HG03469 (cell line): Measurements from ENCODE around the gene DAPL1.

Experiments
- ATAC-seq: cut with Tn5 transposase; IDR thresholded peaks from one replicate; pipeline ENCODE4 v1.9.1; 2021; ENCODE audit warnings: mild to moderate bottlenecking, moderate library complexity, moderate number of reproducible peaks; ENCODE audit not compliant: unreplicated experiment

The DAPL1 gene, protein sequence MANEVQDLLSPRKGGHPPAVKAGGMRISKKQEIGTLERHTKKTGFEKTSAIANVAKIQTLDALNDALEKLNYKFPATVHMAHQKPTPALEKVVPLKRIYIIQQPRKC

DNA sequence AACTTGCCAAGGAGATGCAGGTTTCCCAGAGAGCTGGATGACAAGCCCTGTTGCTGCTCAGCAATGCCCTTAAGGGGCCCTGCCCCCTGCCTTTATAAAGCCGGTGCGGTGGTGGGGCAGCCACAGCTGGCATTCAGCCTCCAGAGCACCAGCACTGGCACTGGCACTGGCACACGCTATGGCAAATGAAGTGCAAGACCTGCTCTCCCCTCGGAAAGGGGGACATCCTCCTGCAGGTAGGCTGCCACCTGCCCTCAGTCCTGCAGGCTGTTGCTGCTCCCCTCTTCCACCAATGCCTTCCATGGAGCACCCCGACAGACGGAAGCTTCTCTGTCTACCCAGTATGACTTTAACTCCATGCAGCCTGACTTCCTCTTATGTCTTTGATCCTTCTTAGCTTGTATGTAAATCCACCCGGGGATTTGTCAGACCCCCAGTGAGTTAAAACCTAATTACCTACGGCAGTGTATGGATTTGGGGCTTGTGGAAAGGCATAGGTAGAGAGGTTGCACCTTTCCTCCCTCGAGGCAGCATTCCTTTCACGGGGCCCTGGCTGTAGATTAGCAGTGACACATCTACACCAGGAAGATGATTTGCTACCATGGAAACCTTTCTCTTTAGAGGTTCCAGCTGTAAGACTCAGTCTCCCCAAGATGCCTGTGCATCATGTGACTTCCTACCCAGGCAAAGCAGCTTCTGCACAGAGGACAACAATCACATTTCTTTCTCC, at the start of gene DAPL1:
Gene DAPL1, plus strand, starts transcription at position 123 of the 730 bp plus-strand sequence. Its CDS starts 56 bp downstream, at position 179.
- no peak for ATAC-seq

DNA sequence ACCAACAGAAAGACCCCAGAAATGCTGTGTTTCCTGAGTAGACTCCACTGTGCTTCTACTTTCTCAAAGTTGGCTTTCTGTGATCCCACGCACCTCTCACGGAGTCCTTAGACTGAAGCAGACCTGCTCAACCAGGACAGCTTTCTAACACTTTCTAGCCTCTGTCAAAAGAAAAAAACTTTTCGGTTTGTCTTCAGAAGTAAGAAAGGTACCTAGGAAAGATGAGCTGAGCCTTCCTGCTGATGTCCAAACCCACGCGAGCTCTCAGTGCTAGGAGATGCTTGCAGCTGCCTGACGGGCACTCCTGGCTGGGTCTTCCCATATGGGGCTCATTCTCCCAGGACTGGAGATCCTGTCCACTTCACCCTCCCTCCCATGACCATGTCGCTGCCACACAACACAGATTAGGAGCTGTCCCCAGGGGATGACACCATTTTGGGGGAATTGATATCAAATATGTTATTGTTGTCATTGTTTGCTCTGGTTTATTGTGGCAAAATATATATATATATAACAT, 49.2 kb upstream of the DAPL1 start:
- no peak for ATAC-seq

DNA sequence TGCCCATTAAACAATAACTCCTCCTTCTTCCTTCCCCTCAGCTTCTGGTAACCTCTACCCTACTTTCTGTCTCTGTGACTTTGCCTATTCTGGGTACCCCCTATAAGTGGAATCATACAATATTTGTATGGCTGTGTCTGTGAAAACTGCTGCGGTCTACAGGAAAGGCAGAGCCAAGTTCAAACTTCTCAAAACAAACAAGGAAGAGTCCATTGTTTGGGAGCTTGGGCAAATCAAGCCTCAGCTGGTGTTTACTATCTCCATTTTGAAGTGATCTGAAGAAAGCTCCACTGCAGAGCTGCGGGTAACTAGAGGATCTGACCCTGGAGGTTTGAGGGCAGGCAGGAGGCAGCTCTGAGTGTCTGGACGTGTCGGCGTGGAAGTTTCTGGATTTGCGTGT, 48.6 kb upstream of the DAPL1 start:
- no peak for ATAC-seq

DNA sequence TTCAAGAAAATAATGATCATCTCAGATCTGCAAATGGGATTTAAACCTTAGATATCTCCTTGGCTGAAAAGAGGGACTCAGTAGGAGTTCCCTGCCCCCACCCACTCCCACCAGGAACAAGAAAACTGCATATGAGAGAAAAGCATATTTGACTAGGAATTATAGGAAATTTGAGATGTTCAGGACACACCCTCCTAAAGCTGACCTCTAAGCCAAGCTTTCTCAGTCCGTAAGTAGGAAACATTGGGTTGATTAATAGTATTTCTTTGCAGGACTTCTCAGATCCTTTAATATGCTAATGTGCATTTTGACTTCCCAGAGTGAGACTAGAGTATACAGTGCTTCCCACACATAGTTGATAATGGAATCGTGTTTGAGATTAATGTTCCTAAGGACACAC, 47.8 kb upstream of the DAPL1 start:
- ATAC-seq = no peak

DNA sequence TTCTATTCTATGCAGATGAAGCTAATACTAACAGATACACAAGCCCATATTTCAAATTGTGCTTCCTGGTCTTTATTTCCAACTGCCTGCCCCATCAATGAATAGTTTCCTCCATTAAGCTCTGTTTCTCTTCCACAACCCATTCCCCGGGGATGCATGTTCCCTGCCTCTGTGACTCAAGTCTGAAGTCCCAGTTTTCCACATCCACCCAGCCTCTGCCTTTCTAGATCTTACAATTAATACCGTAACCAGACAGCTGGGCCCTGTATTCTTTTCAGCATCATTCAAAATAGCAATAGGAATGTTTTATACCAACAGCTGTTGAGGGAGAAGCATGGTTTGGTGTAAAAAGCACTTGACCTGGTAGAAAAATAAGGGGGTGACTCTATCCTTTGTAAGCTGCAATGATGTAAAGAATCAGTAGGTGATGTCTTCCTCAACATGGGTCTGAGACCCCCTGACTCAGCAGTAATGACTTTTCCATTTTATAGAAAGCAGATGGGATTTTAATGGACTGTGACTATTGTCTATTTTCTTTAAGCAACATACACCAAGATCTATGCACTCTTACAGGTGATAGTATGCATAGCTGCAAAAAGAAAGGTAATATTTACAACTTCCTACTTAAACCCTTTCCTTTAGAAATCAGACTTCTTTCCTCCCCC, 46.1 kb upstream of the DAPL1 start:
- ATAC-seq = no peak

DNA sequence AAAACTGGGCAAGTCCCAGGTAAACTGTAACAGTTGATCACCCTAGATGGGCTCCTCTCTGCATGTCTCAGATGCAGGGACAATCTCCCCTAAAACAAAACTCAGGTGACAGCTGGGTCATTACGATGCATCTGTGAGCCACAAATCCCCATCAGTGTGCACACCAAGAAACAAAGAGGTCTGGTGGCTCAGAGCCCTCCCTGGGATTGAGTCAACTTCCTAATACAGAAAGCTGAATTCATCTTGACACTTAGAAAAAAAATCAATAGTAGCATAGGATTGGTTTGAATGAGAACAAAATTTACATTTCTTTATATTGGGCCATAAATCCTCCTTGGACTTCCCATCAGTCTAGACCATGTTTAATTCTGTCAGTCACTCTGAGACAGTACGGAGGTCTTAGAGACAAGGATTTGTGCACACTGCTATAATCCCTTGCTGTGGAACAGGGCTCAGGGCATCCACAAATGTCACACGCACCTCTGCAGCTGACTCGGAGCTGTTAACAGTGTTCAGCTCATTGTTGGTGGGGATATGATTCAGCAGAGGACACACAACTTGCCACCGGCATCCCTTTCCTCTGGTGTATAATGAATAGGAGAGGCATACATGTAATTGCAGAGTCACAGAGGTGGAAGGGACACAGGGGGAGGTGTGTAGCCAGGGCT, 44.5 kb upstream of the DAPL1 start:
- ATAC-seq = no peak

DNA sequence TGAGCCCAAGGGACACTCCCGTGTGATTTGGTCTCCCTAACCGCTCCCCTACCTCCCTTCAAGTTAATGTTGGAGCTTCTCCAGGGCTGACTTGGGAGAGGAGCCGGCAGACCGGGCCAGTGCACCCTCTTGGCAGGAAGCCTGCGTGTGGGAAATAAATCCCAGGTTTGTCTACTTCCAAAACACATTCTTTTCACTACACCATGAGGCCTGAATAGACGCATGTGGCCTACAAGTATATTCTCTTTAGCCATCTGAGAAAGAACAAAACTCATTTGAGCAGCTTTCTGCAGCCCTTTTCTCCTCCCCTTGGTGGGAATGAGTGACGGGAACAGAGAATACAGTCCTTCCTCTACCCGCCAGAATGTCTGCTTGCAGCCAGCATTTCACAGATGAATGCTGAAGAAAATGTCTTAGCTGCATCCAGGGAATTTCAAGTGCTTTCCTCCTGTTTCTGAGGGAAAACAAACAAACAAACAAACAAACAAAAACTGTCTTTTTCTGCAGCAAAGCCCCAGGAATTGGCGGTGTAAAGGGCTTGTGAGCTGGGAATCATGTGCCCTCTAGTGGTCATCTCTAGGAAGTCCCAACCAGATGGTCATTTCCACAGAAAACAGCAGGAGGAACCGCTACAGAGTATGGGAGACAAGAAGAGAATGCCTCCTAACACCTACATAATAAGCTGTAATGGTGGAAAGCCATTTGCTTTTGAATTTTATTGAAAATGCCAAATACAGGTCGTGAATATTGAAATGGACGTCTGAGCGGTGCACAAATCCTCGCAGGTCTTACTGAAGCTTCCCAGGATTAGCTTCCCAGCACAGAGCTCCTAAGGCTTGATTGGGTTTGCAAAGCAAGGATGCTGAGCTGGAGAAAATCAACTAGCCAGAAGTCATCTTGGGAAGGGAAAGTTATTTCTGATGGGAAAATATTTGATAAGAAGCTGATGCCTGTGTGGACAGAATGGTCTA, 41.2 kb upstream of the DAPL1 start:
- ATAC-seq = peak; percentile 66

DNA sequence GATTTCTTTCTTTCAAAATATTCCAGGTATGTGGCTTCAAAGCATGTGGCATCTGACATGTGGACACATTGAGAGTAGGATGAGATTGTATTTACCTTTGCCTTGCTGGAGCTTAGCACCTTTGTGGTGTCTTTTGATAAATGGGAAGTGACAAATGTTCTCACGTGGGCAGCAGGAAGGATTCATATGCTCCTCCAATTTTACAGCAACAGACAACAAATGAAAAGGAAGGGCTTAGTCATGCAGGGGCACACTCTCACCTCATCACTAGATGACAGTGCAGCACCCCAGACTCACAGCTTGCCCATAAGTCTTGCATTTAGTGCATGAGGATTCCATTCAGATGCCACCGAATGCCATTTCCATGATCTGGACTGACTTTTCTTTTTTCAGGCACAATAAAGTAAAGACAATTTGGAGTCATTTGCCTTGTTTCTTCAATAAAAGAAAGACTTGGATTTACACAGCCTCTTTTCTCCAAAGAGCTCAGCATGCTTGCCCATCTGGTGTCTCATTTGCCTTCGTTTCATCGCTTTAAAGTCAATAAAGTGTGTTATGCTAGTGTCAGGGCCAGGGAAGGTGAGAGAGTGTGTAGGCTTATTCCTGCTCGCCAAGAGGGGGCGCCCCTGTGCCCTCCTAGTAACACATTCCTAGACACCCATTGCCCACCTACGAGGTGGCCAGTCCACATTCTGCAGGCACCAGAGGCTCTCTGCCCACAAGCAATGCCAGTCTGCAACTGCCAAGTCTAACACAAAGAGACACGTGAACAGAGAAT, 39.6 kb upstream of the DAPL1 start:
- no peak for ATAC-seq

DNA sequence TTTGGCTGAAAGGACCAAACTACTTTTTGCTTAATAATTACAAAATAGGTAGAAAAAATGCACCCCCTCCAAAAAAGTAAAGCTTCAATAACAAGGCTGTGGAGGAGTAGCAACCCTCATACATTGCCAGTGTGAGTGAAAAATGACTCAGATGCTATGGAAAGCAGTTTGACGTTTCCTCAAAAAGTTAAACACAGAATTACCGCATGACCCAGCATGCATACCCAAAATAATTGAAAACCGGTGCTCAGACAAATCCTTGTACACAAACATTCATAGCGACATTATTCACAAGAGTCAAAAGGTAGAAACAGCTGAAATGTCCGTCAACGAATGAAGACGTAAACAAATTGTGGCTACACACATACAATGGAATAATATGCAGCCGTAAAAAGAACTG, 38.8 kb upstream of the DAPL1 start:
- no peak for ATAC-seq

DNA sequence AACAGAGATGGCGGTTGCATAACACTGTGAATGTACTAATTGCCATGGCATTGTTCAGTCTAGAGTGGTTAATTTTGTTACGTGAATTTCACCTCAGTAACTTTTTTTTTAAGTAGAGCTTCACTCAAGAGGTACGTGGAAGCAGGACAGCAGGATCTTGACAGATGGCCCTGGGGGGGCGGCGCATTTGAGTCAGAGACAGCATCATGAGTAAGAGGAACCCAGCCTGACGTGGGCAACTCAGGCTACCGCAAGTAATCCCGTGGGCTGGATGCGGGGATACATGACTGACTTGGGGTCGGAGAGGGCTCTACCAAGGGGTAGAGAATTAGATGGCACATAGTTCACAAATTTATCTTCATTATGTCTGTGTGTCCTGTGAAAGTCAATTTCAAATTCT, 38.1 kb upstream of the DAPL1 start:
- no peak for ATAC-seq

DNA sequence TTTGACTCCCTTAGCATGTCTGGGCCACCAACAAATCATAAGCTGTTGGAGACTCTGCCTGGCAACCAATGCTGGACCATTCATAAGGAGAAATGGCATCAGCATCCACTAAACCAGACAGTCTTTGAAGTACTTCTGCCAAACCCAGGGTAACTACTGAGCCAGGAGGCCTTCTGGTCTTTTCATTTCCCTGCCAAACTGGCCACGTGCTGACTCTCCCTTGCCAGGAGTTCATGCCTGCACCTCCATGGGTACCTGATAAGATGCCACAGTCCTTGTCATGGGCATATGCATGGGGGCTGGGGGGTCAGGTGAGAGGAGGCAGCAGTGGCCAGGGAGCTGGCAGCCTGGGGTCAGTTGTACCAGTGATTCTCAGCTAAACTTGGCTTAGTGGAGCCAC, 34.2 kb upstream of the DAPL1 start:
- no peak for ATAC-seq

DNA sequence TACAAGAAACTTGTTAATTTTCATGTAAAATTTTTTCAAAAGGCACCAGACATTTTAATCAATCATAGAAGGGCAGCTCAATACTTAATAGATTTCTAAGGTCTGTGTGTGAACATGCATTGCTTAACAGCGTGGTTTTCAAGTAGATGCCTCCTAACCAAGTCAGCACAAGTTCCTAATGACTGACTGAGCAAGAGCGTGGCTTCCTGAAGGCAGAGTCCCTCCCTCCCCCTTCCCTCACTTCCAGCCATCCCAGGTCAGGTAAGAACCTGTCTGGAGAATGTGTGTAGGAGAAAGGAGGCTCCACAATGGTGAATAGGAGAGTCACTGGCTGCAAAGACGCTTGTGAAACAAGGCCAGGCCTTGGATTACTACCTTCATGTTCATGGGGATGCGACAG, 33.5 kb upstream of the DAPL1 start:
- no peak for ATAC-seq

DNA sequence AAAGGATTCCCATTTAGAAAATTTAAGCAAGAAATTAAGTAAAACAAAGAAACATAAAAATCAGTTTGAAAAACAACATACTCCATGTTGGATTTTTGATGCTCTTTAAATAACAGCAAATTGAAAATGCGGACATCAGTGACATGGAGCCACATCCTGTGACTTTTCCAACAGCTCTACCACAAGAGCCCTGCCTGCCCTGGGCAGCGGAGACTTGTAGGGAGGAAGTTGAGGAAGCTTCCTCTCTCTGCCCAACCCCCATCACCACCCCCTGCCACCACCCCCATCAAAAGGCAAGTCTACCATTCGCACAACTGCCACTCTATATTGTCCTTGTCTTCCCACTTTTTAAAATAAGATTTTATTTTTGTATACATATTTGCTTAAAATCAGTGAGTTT, 32.8 kb upstream of the DAPL1 start:
- ATAC-seq = no peak

DNA sequence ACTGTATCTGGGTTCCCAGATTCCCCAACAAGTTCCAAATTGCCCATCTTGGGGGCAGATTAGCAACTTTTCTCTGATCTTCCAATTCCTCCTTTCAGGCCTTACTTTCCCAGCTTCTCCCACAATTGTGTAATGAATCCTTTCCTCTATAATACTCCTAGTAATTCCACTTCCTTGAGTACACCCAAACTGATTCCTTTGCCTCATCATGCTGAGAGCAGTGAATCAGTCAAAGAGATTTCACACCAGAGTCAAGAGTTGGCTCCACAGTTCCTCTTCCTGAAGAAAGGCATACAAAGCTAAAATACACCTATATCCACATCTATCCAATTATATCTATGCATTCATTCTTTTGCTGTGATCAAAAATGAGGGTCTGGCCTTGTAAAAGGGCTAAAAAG, 28.6 kb upstream of the DAPL1 start:
- no peak for ATAC-seq

DNA sequence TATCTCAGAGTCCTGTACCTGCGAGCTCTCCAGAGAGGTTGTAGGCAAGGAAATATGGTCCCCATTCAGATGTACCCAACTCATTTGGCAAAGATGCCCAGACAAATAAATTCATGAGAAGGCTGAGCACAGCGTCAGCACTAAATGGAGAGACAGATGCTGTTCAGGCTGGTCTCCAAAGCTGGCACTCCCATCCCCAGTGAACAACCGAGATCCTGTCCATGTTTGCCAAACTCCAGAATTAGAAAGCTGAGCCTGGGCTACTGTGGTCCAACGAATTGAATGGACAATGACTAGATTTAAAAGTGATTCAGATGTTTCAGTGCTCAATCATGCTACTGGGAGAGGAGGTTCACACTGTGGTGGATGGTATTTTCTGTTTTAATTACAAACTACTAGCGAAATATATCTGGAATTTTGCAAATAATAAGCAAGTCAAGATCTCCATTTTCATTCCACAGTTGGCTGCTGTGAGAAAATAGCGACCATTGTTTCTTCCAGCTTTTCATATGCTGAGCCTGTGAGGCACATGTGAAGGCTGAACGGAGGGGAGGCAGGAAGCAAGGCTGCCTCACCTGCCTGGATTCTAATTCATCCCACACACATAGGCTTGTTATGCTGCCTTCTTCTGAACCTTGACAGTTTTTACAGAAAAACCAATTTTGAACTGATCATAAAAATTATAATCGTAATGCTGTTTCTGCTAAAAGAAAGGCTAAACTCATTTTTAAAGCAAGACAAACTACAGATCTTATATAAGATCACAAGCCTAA, 22.6 kb upstream of the DAPL1 start:
- ATAC-seq = no peak

DNA sequence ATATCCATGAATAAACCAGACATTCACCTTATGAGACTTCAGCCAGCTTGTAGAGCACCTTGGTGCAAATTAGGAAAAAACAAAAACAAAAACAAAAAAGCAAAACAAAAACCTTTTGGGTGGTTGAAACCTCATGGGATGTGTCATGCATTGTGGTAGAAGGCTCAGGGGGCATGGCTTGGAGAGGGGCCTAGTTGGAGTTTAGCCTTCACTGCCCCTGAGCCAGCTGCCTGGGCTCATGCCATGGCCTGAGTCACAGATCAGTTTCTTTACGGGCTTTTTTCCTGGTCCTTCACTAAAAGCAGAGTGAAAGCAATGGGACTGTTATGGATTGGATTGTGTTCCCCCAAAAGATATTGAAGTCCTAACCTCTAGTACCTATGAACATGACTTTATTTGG, 22.0 kb upstream of the DAPL1 start:
- ATAC-seq = no peak

DNA sequence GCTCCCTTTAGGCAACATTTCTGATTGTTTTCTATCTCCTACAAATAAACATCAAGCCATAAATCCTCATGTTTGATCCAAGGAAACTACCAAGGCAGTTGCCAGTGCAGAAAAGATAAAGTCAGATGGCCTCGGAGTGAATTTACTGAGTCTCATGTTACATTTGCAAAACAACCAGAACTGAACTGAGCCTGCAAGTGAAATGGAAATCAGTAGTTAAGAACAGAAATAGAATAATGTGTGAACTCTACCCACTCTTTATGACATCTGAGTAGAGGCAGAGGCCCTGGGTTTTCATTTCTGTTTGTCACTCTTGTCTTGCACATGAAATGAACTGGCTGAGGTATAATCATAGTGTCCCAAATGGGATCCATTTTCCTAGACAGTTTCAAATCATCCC, 20.4 kb upstream of the DAPL1 start:
- no peak for ATAC-seq

DNA sequence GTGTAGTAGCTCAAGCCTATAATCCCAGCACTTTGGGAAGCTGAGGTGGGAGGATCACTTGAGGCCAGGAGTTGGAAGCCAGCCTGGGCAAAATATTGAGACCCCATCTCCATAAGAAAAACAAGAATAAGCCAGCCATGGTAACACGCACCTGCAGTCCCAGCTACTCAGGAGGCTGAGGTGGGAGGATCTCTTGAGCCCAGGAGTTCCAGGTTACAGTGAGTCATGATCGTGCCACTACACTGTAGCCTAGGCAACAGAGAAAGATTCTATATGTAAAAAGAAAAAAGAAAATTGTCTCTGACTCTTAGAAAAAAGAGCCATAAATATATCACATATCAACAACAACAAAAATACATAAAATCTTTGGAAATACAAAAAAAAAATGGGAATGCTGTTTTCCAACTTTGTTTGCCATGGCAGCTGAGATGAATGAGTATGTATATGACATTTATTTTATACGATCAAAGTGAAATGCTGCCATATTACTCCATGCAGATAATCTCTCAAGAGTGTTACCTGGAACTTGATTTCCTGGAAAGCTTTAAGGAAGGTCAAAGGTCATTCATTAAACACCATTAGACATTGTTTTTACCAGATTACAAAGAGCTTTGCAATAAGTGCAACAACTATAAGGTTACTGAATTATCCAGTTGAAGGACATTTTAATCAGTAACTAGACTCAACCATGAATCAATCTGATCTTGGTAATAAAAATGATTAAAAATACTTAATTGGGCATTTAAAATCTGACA, 19.7 kb upstream of the DAPL1 start:
- ATAC-seq = no peak
